Ecto neural progenitor cell (in vitro differentiated cells): ENCODE results near the gene TANK.
A peak's percentile ranks its signal among the peaks of the same experiment; 100 is the strongest.
"Not testable (repeated sequence)": the region's sequence is repeated elsewhere in the genome, so short reads cannot be mapped to it uniquely, and the experiment has no call there.

Experiments used
- DNase-seq: peaks from one replicate; pipeline ENCODE4 v3.0.0-alpha.2; 2018; ENCODE audit warnings: low spot score

TANK gene

GRCh38 chr2:161278564-161279229 lies 118.5 kb downstream of the TANK start:
- DNase-seq = not testable (repeated sequence)

GRCh38 chr2:161279230-161279815 lies 119.1 kb downstream of the TANK start:
- not testable (repeated sequence) for DNase-seq

- DNase-seq = peak; percentile 58
Observed at GRCh38 chr2:161280906-161281323, 120.7 kb downstream of the TANK start.

DNA sequence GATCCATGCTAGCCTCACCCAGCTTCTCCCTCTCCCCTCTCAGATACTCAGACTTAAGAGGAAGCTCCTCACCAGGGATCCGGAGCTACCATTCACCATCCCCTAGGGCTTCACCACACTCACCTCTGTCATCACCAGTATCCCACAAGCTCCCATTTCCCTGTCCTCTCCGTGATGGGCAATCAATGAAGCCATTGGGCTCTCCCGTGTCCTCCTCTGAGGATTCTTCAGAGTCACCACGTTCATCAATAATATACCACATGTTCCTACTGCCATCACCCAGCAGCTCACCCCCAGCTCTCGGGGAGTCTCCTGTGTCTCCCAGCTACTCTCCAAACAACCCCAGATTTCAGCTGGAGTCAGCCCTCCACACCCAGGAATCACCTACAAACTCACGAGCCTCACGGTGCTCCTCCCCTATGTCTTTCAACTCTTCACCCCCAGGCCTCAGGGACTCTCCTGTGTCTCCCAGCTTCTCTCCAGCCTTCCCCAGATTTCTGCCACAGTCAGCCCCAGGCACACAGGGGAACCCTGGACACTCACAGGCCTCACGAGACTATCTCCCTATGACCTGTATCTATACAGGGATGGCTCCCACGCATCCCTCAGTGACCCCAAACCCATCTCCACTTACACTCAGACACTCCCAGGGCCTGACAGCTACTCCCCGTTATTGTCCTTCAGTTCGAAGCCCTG lies 121.5 kb downstream of the TANK start:
- not testable (repeated sequence) for DNase-seq

- not testable (repeated sequence) for DNase-seq
Observed at GRCh38 chr2:161282311-161282644, 122.0 kb downstream of the TANK start.

GRCh38 chr2:161283926-161284325 lies 123.7 kb downstream of the TANK start:
- no peak for DNase-seq
